IMR-90 (cell line): Measurements from ENCODE around the gene UGT1A1. TPM values are rescaled to one million over a fixed set of nuclear protein-coding genes. Genes with fewer than 3 reads are reported as not detected.

ENCODE experiments used
- ATAC-seq: fragments of 200-7000 bp; cut with Tn5 transposase; 2 replicates; pipeline ENCODE4 v1.9.1; 2020; ENCODE audit warnings: low read depth, mild to moderate bottlenecking, moderate library complexity
- BruUV-seq: library from RNA; stranded (reverse); fragments of 400-500 nt; replicated peaks from 2 replicates; lab custom pipeline; 2021; lab: Mats Ljungman, UMichigan
- CTCF ChIA-PET: fragments of 300-600 bp; formaldehyde crosslinking; extraction: SDS; loops from one replicate; lab custom pipeline; 2021; ENCODE audit warnings: antibody characterized with exemption; lab: Yijun Ruan, JAX
- POLR2A ChIA-PET: fragments of 300-600 bp; sonication (Branson Sonifier 250); formaldehyde crosslinking; loops from one replicate; lab custom pipeline; 2022; ENCODE audit warnings: antibody characterized with exemption; ENCODE audit not compliant: unreplicated experiment; lab: Charles Lee
- DNase-seq: peaks from one replicate; pipeline ENCODE4 v3.0.0; 2013
- H2AFZ ChIP-seq: replicated peaks from 2 replicates; pipeline ENCODE3; 2013; ENCODE audit warnings: low read length, mild to moderate bottlenecking; ENCODE audit not compliant: poor library complexity
- H2AK5ac ChIP-seq: 2 replicates; pipeline ENCODE4 v1.6.1; 2013; ENCODE audit warnings: low read depth, low read length, inconsistent platforms
- H2AK9ac ChIP-seq: replicated peaks from 2 replicates; pipeline ENCODE3; 2013; ENCODE audit warnings: mild to moderate bottlenecking, low read depth, low read length, moderate library complexity; ENCODE audit not compliant: poor library complexity
- H2BK120ac ChIP-seq: 2 replicates; pipeline ENCODE4 v1.6.1; 2013; ENCODE audit warnings: low read depth, low read length, inconsistent platforms
- H2BK15ac ChIP-seq: 3 replicates; pipeline ENCODE4 v1.6.1; 2013; ENCODE audit warnings: low read depth, low read length, inconsistent platforms
- H2BK20ac ChIP-seq: 2 replicates; pipeline ENCODE4 v1.6.1; 2013; ENCODE audit warnings: low read depth, mild to moderate bottlenecking, inconsistent platforms, low read length, moderate library complexity
- H2BK5ac ChIP-seq: 2 replicates; pipeline ENCODE4 v1.6.1; 2013; ENCODE audit warnings: mild to moderate bottlenecking, low read depth, low read length, inconsistent platforms; ENCODE audit not compliant: poor library complexity, severe bottlenecking
- H3K14ac ChIP-seq: replicated peaks from 2 replicates; pipeline ENCODE4 v1.6.1; 2013; ENCODE audit warnings: low read depth, low read length, inconsistent platforms
- H3K18ac ChIP-seq: 2 replicates; pipeline ENCODE4 v1.6.1; 2013; ENCODE audit warnings: low read depth, low read length, control low read depth
- H3K23ac ChIP-seq: 2 replicates; pipeline ENCODE4 v1.6.1; 2013; ENCODE audit warnings: low read depth, low read length, inconsistent platforms
- H3K27ac ChIP-seq: 2 replicates; pipeline ENCODE4 v1.5.1; 2013; ENCODE audit warnings: mild to moderate bottlenecking, control low read depth, low read length; ENCODE audit not compliant: insufficient read depth
- H3K27me3 ChIP-seq: 2 replicates; pipeline ENCODE4 v1.6.1; 2013; ENCODE audit warnings: low read length; ENCODE audit not compliant: control insufficient read depth, insufficient read depth
- H3K36me3 ChIP-seq: 2 replicates; pipeline ENCODE4 v1.6.1; 2013; ENCODE audit warnings: low read length, mixed read lengths; ENCODE audit not compliant: control insufficient read depth, insufficient read depth
- H3K4ac ChIP-seq: 2 replicates; pipeline ENCODE4 v1.6.1; 2013; ENCODE audit warnings: low read depth, low read length, inconsistent platforms
- H3K4me1 ChIP-seq: 2 replicates; pipeline ENCODE4 v1.6.1; 2013; ENCODE audit warnings: low read length, mixed read lengths; ENCODE audit not compliant: control insufficient read depth, insufficient read depth
- H3K4me2 ChIP-seq: 2 replicates; pipeline ENCODE4 v1.6.1; 2013; ENCODE audit warnings: low read depth, mild to moderate bottlenecking, control low read depth, low read length, moderate library complexity
- H3K4me3 ChIP-seq: 2 replicates; pipeline ENCODE4 v1.5.1; 2013; ENCODE audit warnings: low read depth, mild to moderate bottlenecking, control low read depth, low read length, moderate library complexity; ENCODE audit not compliant: insufficient read depth
- H3K56ac ChIP-seq: 2 replicates; pipeline ENCODE4 v1.6.1; 2013; ENCODE audit warnings: low read length, inconsistent platforms; ENCODE audit not compliant: insufficient read depth; ENCODE audit errors: extremely low read depth
- H3K79me1 ChIP-seq, 2 experiments: 2 replicates each; pipeline ENCODE4 v1.6.1; 2013; ENCODE audit warnings: low read length in 2 of 2, inconsistent platforms in 1 of 2, low read depth in 1 of 2
- H3K9ac ChIP-seq: 2 replicates; pipeline ENCODE4 v1.6.1; 2013; ENCODE audit warnings: low read depth, low read length, control low read depth
- H3K9me1 ChIP-seq: 2 replicates; pipeline ENCODE4 v1.6.1; 2013; ENCODE audit warnings: low read length, inconsistent platforms; ENCODE audit not compliant: insufficient read depth
- H3K9me3 ChIP-seq: 2 replicates; pipeline ENCODE4 v1.6.1; 2013; ENCODE audit warnings: low read length; ENCODE audit not compliant: control insufficient read depth, insufficient read depth
- H4K20me1 ChIP-seq: 2 replicates; pipeline ENCODE4 v1.6.1; 2013; ENCODE audit warnings: low read length, inconsistent platforms; ENCODE audit not compliant: insufficient read depth
- H4K5ac ChIP-seq: 2 replicates; pipeline ENCODE4 v1.6.1; 2013; ENCODE audit warnings: mild to moderate bottlenecking, low read depth, low read length, control low read depth
- H4K8ac ChIP-seq, 2 experiments: 2 replicates each; pipeline ENCODE4 v1.6.1; 2013; ENCODE audit warnings: low read depth in 2 of 2, low read length in 2 of 2, control low read depth in 1 of 2, inconsistent platforms in 1 of 2
- H4K91ac ChIP-seq: 2 replicates; pipeline ENCODE4 v1.6.1; 2013; ENCODE audit warnings: low read depth, low read length, inconsistent platforms; ENCODE audit not compliant: insufficient read depth
- BHLHE40 ChIP-seq: fragments of 150-350 bp; IDR thresholded peaks from 2 replicates; pipeline ENCODE4 v1.6.1; 2016; ENCODE audit warnings: mild to moderate bottlenecking, low read depth, low read length
- CEBPB ChIP-seq: IDR thresholded peaks from 2 replicates; pipeline ENCODE4 v1.6.1; 2012; ENCODE audit warnings: low read depth, low read length, improper control_type of control experiment
- CHD1 ChIP-seq: IDR thresholded peaks from 2 replicates; pipeline ENCODE4 v1.6.1; 2012; ENCODE audit warnings: low read depth, low read length, improper control_type of control experiment
- CTCF ChIP-seq: conservative IDR thresholded peaks from 2 replicates; pipeline ENCODE4 v1.5.1; 2012; ENCODE audit warnings: mild to moderate bottlenecking, low read depth, low read length, improper control_type of control experiment
- ELK1 ChIP-seq: fragments of 150-350 bp; IDR thresholded peaks from 2 replicates; pipeline ENCODE4 v1.6.1; 2016; ENCODE audit warnings: low read depth, mild to moderate bottlenecking, low read length, moderate library complexity, borderline replicate concordance
- FOS ChIP-seq: fragments of 150-350 bp; IDR thresholded peaks from 2 replicates; pipeline ENCODE4 v1.6.1; 2016; ENCODE audit warnings: low read depth, low read length
- MAFK ChIP-seq: IDR thresholded peaks from 2 replicates; pipeline ENCODE4 v1.6.1; 2012; ENCODE audit warnings: low read depth, low read length, improper control_type of control experiment
- MAZ ChIP-seq: IDR thresholded peaks from 2 replicates; pipeline ENCODE4 v1.6.1; 2012; ENCODE audit warnings: low read depth, mild to moderate bottlenecking, low read length, improper control_type of control experiment, moderate library complexity, borderline replicate concordance
- MXI1 ChIP-seq: IDR thresholded peaks from 2 replicates; pipeline ENCODE4 v1.6.1; 2012; ENCODE audit warnings: low read depth, mild to moderate bottlenecking, low read length, moderate library complexity, borderline replicate concordance
- NFE2L2 ChIP-seq: fragments of 150-350 bp; IDR thresholded peaks from 2 replicates; pipeline ENCODE4 v1.6.1; 2016; ENCODE audit warnings: low read depth, mild to moderate bottlenecking, low read length
- POLR2A ChIP-seq: IDR thresholded peaks from 2 replicates; pipeline ENCODE4 v1.6.1; 2012; ENCODE audit warnings: mild to moderate bottlenecking, low read depth, low read length
- RAD21 ChIP-seq: IDR thresholded peaks from 2 replicates; pipeline ENCODE4 v1.6.1; 2012; ENCODE audit warnings: low read length, improper control_type of control experiment
- RCOR1 ChIP-seq: IDR thresholded peaks from 2 replicates; pipeline ENCODE4 v1.6.1; 2012; ENCODE audit warnings: mild to moderate bottlenecking, low read length, improper control_type of control experiment; ENCODE audit not compliant: insufficient replicate concordance
- RFX5 ChIP-seq: IDR thresholded peaks from 2 replicates; pipeline ENCODE4 v1.8.0; 2012; ENCODE audit warnings: low read depth, mild to moderate bottlenecking, low read length, moderate library complexity
- SMC3 ChIP-seq: fragments of 150-350 bp; IDR thresholded peaks from 2 replicates; pipeline ENCODE4 v1.6.1; 2016; ENCODE audit warnings: low read depth, mild to moderate bottlenecking, antibody characterized with exemption, low read length, moderate library complexity
- USF2 ChIP-seq: fragments of 150-350 bp; IDR thresholded peaks from 2 replicates; pipeline ENCODE4 v1.6.1; 2017; ENCODE audit warnings: mild to moderate bottlenecking, antibody characterized with exemption, low read length, low read depth
- WGBS, 2 experiments: methylation state at CpG; one replicate each; pipeline versions ENCODE4 v1.1.5 to v1.1.7; 2013; ENCODE audit warnings: missing lambda C conversion rate in 2 of 2; ENCODE audit not compliant: insufficient read length in 1 of 2; ENCODE audit errors: extremely low coverage in 2 of 2; 5-methylcytosine and 5-hydroxymethylcytosine counted together
- dilution Hi-C: fragments of 300-500 bp; cut with HindIII; formaldehyde crosslinking; loops from one replicate; pipeline ENCODE4 v1.14.3; 2018; ENCODE audit warnings: low sequenced_read_pairs; ENCODE audit not compliant: unreplicated experiment
- in situ Hi-C: fragments of 300-500 bp; cut with MboI; formaldehyde crosslinking; loops from 3 replicates; pipeline ENCODE4 v1.14.3; 2019; ENCODE audit warnings: low sequenced_read_pairs, inconsistent platforms, mixed read lengths
- intact Hi-C: fragments of 100-400 bp; cut with micrococcal nuclease; formaldehyde crosslinking; loops from 2 replicates; pipeline ENCODE4 v1.10.0; 2022
- polyA plus RNA-seq, 3 experiments: library from polyadenylated mRNA; depleted of rRNA; stranded (reverse); fragments of >200 nt; gene quantifications; 2 replicates each; pipeline ENCODE4 v1.2.3, GENCODE V29; 2012; ENCODE audit warnings: low replicate concordance in 1 of 3
- total RNA-seq: library from RNA; depleted of rRNA; stranded (reverse); fragments of >200 nt; gene quantifications from 2 replicates; pipeline ENCODE4 v1.2.3, GENCODE V29; 2012

UGT1A1 gene
- total and polyA plus RNA-seq, 2 of the 4 experiments (the other 2 are of a cell fraction) = not detected

GRCh38 chr2:233780771-233781170, 20.7 kb downstream of the UGT1A1 start:
- no peak overlapping the region for H2AFZ ChIP-seq
- H3K4me1 ChIP-seq = no peaks in the 10 kb centered on the region
- no peak overlapping the region for H3K9ac ChIP-seq
- H2BK120ac ChIP-seq = no peak overlapping the region
- no peaks in the 10 kb centered on the region for H4K20me1 ChIP-seq
- BruUV-seq = no TSS peak
- no peak overlapping the region for H3K56ac ChIP-seq
- H3K4ac ChIP-seq = no peak overlapping the region
- no peaks in the 10 kb centered on the region for H3K9me1 ChIP-seq
- no CpG with 5 or more reads among the region's 4 CpGs for WGBS, 2 experiments
- TF ChIP-seq RCOR1 = no peak
- no peak for TF ChIP-seq CEBPB
- no peak for TF ChIP-seq FOS
- TF ChIP-seq RFX5 = no peak
- no peak for TF ChIP-seq USF2
- TF ChIP-seq CTCF = no peak
- TF ChIP-seq CHD1 = no peak
- TF ChIP-seq ELK1 = no peak
- TF ChIP-seq SMC3 = no peak
- TF ChIP-seq RAD21 = no peak
- no peak for TF ChIP-seq POLR2A
- TF ChIP-seq MXI1 = no peak
- no peak for TF ChIP-seq MAFK
- no peak for TF ChIP-seq MAZ
- TF ChIP-seq BHLHE40 = no peak
- no peak for TF ChIP-seq NFE2L2
- ChIA-PET CTCF (no interaction called here), POLR2A (no interaction called here)
- in situ Hi-C loops = no loop called here
- H4K5ac ChIP-seq = no peak overlapping the region
- H2BK5ac ChIP-seq = no peak overlapping the region
- no peaks in the 10 kb centered on the region for H3K36me3 ChIP-seq
- H3K27ac ChIP-seq = no peak overlapping the region
- H4K91ac ChIP-seq = no peak overlapping the region
- no peak overlapping the region for H3K4me3 ChIP-seq
- no peak overlapping the region for H2BK15ac ChIP-seq
- ATAC-seq (no peak), DNase-seq (no peak)
- peaks cover 3% of the 10 kb centered on the region; the same call in 1 of the 2 replicates for H3K9me3 ChIP-seq
- H3K23ac ChIP-seq = no peak overlapping the region
- H4K8ac ChIP-seq = no peak overlapping the region
- no peak overlapping the region for H3K14ac ChIP-seq
- no peak overlapping the region for H3K4me2 ChIP-seq
- dilution Hi-C loops = no loop called here
- H3K79me1 ChIP-seq = no peaks in the 10 kb centered on the region
- H2BK20ac ChIP-seq = no peak overlapping the region
- H3K27me3 ChIP-seq = no peaks in the 10 kb centered on the region
- no peak overlapping the region for H3K18ac ChIP-seq
- no peak overlapping the region for H2AK9ac ChIP-seq
- intact Hi-C loops = no loop called here
- H2AK5ac ChIP-seq = no peak overlapping the region
